Measurements from ENCODE around the gene COL21A1. TPM values are rescaled to one million over a fixed set of nuclear protein-coding genes. Genes with fewer than 3 reads are reported as not detected.

COL21A1 gene
- total RNA-seq, 1 donor from 2014 or later: 1.2 TPM

DNA sequence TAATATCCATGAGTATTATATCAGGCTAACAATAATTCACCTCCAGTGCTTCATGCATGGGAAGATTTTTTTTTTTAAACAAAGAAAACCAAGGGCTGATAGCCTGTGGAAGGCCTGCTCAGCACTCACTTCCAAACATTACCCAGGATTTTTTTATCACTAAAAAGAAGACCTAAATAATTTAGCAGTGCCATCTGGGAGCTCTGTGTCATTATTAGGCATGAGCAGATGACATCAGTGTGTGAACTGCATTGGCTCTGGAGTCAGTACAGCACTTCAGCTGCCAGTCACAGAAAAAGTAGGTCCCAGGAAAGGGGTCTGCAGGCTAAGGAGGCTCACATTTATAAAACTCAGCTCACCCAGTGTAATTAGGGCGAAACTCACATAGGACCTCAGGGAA lies 94.8 kb downstream of the COL21A1 start:
- Mint-ChIP-seq H3K9me3 (ENCODE audit: unreplicated experiment) (peaks cover 5% of the 10 kb centered on the region), H3K36me3 (ENCODE audit: low read depth, unreplicated experiment) (peaks cover 4% of the 10 kb centered on the region), H3K4me3 (ENCODE audit: unreplicated experiment) (no peak overlapping the region), H3K4me1 (ENCODE audit: unreplicated experiment) (no peaks in the 10 kb centered on the region), H3K27me3 (ENCODE audit: unreplicated experiment) (peaks cover 1% of the 10 kb centered on the region), H3K27ac (ENCODE audit: unreplicated experiment) (no peak overlapping the region)
- DNase-seq (ENCODE audit: low spot score): no peak
- TF ChIP-seq, protein P1, sequence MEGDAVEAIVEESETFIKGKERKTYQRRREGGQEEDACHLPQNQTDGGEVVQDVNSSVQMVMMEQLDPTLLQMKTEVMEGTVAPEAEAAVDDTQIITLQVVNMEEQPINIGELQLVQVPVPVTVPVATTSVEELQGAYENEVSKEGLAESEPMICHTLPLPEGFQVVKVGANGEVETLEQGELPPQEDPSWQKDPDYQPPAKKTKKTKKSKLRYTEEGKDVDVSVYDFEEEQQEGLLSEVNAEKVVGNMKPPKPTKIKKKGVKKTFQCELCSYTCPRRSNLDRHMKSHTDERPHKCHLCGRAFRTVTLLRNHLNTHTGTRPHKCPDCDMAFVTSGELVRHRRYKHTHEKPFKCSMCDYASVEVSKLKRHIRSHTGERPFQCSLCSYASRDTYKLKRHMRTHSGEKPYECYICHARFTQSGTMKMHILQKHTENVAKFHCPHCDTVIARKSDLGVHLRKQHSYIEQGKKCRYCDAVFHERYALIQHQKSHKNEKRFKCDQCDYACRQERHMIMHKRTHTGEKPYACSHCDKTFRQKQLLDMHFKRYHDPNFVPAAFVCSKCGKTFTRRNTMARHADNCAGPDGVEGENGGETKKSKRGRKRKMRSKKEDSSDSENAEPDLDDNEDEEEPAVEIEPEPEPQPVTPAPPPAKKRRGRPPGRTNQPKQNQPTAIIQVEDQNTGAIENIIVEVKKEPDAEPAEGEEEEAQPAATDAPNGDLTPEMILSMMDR (IDR thresholded peaks at IDR 0.05; ENCODE audit: unreplicated experiment): no peak

DNA sequence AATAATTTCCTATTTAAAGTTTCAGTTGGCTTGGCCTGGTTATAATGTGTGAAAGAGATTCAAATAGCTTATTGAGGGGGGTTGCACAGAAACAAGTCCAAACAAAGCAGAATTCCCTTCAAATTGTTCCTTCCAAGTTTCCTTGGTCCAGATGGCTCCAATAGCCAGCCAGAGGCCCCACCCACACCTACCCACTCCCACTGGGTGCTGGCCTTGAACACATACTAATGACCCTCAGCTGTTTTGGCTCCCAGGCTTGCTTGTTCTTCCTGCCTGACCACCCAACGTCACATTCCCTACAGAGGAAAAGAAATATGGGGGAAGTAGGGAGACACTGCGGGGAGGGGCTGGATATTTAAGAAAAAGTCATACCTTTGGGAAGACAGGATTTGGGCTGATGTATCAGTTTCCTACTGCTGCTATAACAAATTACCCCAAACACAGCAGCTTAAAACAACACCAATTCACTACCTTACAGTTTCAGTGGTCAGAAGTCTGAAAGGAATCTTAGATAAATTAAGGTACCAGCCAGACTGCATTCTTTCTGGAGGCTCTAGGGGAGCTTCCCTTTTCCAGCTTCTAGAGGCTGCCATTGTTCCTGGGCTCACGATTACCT lies 95.7 kb downstream of the COL21A1 start:
- peaks cover 4% of the 10 kb centered on the region for H3K36me3 Mint-ChIP-seq (ENCODE audit: low read depth, unreplicated experiment)
- peaks cover 5% of the 10 kb centered on the region for H3K9me3 Mint-ChIP-seq (ENCODE audit: unreplicated experiment)
- no peaks in the 10 kb centered on the region for H3K4me1 Mint-ChIP-seq (ENCODE audit: unreplicated experiment)
- no peak overlapping the region for H3K27ac Mint-ChIP-seq (ENCODE audit: unreplicated experiment)
- TF ChIP-seq, protein P1 (IDR thresholded peaks at IDR 0.05; ENCODE audit: unreplicated experiment): no peak
- H3K4me3 Mint-ChIP-seq (ENCODE audit: unreplicated experiment): no peak overlapping the region
- DNase-seq (ENCODE audit: low spot score): no peak
- peaks cover 1% of the 10 kb centered on the region for H3K27me3 Mint-ChIP-seq (ENCODE audit: unreplicated experiment)

DNA sequence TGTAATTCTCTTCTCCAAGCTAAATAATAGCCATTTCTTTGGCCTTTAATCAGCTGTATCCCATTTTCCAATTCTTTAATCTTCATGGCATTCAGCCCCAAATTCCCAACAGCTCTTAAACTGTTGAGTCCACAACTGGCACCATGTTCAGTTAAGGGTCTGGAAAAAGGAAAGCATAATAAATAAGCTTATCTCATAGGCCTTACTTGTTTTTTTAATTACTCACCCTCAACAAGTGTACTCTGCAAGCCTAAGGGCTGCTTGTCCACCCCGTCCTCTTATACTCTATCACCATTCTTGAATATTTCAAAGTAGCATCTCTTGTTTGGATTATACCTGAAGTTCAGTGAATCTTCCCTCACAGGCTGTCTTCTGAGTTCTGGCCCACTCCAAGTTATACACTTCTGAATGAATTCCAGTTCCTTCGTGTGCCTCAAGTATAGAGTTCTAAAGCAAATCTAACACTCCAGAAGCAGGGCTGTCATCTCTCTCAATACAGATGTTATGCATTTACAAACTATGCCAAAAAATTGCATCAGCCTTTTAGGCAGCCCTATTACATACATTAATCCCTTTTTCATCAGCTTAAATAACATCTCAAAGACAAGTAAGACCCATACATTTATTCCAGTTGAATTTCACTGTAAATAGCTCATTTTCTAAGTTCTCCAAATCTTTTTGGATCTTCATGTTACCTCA lies 98.7 kb downstream of the COL21A1 start:
- no peak overlapping the region for H3K27ac Mint-ChIP-seq (ENCODE audit: unreplicated experiment)

DNA sequence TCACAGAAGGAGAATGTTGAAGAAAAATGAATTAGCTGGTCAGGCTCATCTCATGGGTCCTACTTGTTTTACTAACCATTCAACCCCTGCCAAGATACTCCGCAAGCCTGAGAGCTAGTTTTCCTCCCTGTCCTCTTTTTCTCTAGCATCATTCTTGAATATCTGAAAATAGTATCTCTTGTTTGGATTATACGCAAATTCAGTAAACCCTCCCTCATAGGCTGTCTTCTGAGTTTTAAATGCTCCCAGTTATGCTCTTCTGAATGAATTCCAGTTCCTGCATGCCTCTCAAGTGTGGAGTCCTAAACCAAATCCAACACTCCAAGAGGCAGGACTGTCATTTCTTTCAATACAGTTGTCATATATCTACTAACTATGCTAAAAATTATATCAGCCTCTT lies 99.6 kb downstream of the COL21A1 start:
- H3K4me3 Mint-ChIP-seq (ENCODE audit: unreplicated experiment): no peak overlapping the region
- TF ChIP-seq, protein P1 (IDR thresholded peaks at IDR 0.05; ENCODE audit: unreplicated experiment): no peak
- no peaks in the 10 kb centered on the region for H3K36me3 Mint-ChIP-seq (ENCODE audit: low read depth, unreplicated experiment)
- H3K9me3 Mint-ChIP-seq (ENCODE audit: unreplicated experiment): no peaks in the 10 kb centered on the region
- H3K27me3 Mint-ChIP-seq (ENCODE audit: unreplicated experiment): no peaks in the 10 kb centered on the region
- DNase-seq (ENCODE audit: low spot score): no peak
- H3K27ac Mint-ChIP-seq (ENCODE audit: unreplicated experiment): no peak overlapping the region
- H3K4me1 Mint-ChIP-seq (ENCODE audit: unreplicated experiment): no peaks in the 10 kb centered on the region

More for the DNA sequence above, 98.7 kb downstream of the COL21A1 start:
- TF ChIP-seq, protein P1 (IDR thresholded peaks at IDR 0.05; ENCODE audit: unreplicated experiment): no peak
- Mint-ChIP-seq H3K4me1 (ENCODE audit: unreplicated experiment) (no peaks in the 10 kb centered on the region), H3K4me3 (ENCODE audit: unreplicated experiment) (no peak overlapping the region), H3K27me3 (ENCODE audit: unreplicated experiment) (no peaks in the 10 kb centered on the region), H3K9me3 (ENCODE audit: unreplicated experiment) (no peaks in the 10 kb centered on the region), H3K36me3 (ENCODE audit: low read depth, unreplicated experiment) (no peaks in the 10 kb centered on the region)
- DNase-seq (ENCODE audit: low spot score): no peak

DNA sequence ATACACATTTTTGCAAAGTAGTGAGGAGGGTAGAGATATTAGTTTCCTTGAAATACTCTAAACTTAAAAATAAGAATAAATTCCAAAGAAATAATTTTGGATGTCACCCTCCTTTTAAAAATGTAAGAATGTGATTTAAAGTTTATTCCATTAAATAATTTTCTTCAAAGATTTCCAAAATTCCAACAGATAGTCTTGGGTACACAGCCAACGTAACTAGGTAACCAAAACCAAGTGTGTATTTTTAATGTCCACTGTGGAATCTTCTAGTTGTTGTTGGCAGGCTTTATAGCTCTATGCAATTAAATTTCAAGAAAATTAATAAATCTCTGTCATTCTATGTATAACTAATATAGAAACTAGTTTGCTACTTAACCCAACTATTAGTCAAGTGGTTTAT lies 101.3 kb downstream of the COL21A1 start:
- DNase-seq (ENCODE audit: low spot score): no peak
- TF ChIP-seq, protein P1 (IDR thresholded peaks at IDR 0.05; ENCODE audit: unreplicated experiment): no peak
- Mint-ChIP-seq H3K9me3 (ENCODE audit: unreplicated experiment) (no peaks in the 10 kb centered on the region), H3K4me3 (ENCODE audit: unreplicated experiment) (no peak overlapping the region), H3K36me3 (ENCODE audit: low read depth, unreplicated experiment) (no peaks in the 10 kb centered on the region), H3K27ac (ENCODE audit: unreplicated experiment) (no peak overlapping the region), H3K4me1 (ENCODE audit: unreplicated experiment) (no peaks in the 10 kb centered on the region), H3K27me3 (ENCODE audit: unreplicated experiment) (no peaks in the 10 kb centered on the region)

Data from endothelial cell (in vitro differentiated cells).